ENCODE results near the gene ATXN7.

- TF ChIP-seq POLR2A (IDR thresholded peaks at IDR 0.05) = no peak
- TF ChIP-seq CTCF (IDR thresholded peaks at IDR 0.05) = no peak
These were observed 106.2 kb downstream of the ATXN7 start for GRCh38 chr3:63969876-63970275.
